ENCODE measurements around the gene ABO. TPM values are rescaled to one million over a fixed set of nuclear protein-coding genes. Genes with fewer than 3 reads are reported as not detected.
A peak's percentile ranks its signal among the peaks of the same experiment; 100 is the strongest.
"Not testable (repeated sequence)": the region's sequence is repeated elsewhere in the genome, so short reads cannot be mapped to it uniquely, and the experiment has no call there.

The ABO gene
- total RNA-seq, 4 donors from 2014 or later, result 1.4 to 18.4 (median 11.5) TPM

- intact Hi-C loops (cut with DNase I; ENCODE audit: low total_unique reads), result no loop called here
- TF ChIP-seq POLR2A (IDR thresholded peaks at IDR 0.05) (no peak), CTCF (IDR thresholded peaks at IDR 0.05) (no peak)
- peak in 1 of 2 donors; percentile 79 for DNase-seq (ENCODE audit: low spot score in 2 of 2)
- no peak overlapping the region for H3K4me3 ChIP-seq (ENCODE audit: low read depth, poor library complexity, severe bottlenecking)
- 73 to 81% methylated on average over 21 to 25 of the region's 25 CpGs for whole genome bisulfite sequencing, 2 donors
Observed at GRCh38 chr9:133226219-133227171, 48.5 kb downstream of the ABO start.

- no peak for TF ChIP-seq CTCF (IDR thresholded peaks at IDR 0.05)
- no peak for TF ChIP-seq POLR2A (IDR thresholded peaks at IDR 0.05)
- DNase-seq (ENCODE audit: low spot score in 2 of 2), result peak in 1 of 2 donors; percentile 78
- WGBS, 2 donors, result 73 to 77% methylated on average over 20 to 33 of the region's 38 CpGs
- intact Hi-C loops (cut with DNase I; ENCODE audit: low total_unique reads), result no loop called here
- H3K4me3 ChIP-seq (ENCODE audit: low read depth, poor library complexity, severe bottlenecking), result no peak overlapping the region
Observed at GRCh38 chr9:133225171-133226011, 49.6 kb downstream of the ABO start.

DNA sequence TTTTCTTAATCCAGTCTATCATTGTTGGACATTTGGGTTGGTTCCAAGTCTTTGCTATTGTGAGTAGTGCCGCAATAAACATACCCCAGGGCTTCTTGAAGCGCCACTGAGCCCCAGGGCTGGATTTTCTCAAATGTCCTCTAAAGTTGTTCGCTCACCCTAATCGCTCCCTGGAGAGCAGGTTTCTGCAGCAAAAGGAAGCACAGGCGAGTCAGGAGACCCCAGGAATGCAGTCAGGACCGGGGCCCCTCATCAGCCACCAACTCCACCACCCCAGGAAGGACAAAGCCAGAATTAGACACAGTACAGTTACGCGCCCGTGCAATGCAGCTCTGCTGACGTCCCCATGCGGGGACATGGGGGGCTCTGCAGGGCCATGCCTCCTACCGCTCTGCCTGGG is 50.2 kb downstream of the ABO start:
- peak in 1 of 2 donors; percentile 36 for DNase-seq (ENCODE audit: low spot score in 2 of 2)
- TF ChIP-seq POLR2A (IDR thresholded peaks at IDR 0.05), result no peak
- TF ChIP-seq CTCF (IDR thresholded peaks at IDR 0.05), result no peak
- intact Hi-C loops (cut with DNase I; ENCODE audit: low total_unique reads), result no loop called here
- WGBS, 2 donors, result 87 to 90% methylated on average over 9 to 12 of the region's 12 CpGs
- H3K4me3 ChIP-seq (ENCODE audit: low read depth, poor library complexity, severe bottlenecking), result no peak overlapping the region

DNA sequence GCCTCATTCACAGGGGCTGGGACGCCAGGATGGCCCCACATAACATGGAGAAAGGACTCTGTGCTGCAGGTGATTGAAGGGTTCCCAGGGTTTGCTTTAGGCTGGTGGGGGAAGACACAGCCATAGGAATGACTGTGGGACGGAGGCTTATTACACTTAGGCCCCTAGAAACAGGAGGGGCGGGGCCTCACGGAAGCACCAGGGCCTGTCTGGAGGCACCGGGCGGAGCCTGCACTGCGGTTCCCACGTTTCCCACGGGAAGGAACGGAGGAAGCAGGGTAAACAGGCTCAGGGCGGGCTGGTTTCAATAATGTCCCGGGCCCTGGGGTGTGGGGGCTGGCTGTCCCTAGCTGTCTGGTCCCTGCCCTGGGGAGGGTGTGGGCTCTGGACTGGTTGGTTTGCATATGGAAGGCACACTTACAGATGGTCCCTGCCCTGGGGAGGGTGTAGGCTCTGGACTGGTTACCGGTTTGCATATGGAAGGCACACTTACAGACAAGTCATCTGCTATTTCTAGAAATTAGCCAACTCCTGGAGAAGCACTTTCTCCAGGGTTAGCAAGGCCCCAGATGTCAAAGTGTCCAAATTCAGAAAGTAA is 51.7 kb downstream of the ABO start:
- WGBS, 2 donors, result 23 to 29% methylated on average over 13 of the region's 13 CpGs
- peak in 1 of 2 donors; percentile 85 for DNase-seq (ENCODE audit: low spot score in 2 of 2)
- intact Hi-C loops (cut with DNase I; ENCODE audit: low total_unique reads); H3K4me3 ChIP-seq (ENCODE audit: low read depth, poor library complexity, severe bottlenecking): not testable (repeated sequence)

DNA sequence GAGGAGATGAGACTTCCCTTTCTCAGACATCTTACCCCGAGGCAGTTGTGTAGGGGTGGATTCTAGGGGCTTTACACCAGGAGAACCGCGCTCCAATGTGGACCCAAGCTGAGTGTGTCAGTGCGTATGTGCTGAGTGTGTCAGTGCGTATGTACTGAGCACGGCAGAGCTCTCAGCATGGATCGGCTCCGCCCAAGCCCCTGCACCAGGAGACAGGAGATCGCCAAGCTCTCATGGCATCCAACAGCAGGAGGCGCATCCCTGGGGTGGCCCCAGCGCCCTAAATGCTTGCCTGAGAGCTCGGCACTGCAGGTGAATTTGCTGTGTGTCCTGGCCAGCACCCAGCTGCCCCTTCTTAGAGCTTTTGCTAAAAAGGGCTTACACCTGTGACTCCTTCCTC is 53.0 kb downstream of the ABO start:
- intact Hi-C loops (cut with DNase I; ENCODE audit: low total_unique reads); H3K4me3 ChIP-seq (ENCODE audit: low read depth, poor library complexity, severe bottlenecking): not testable (repeated sequence)
- WGBS, 2 donors, result 58 to 65% methylated on average over 10 to 11 of the region's 12 CpGs
- DNase-seq (ENCODE audit: low spot score in 2 of 2), result peak in 1 of 2 donors; percentile 65

DNA sequence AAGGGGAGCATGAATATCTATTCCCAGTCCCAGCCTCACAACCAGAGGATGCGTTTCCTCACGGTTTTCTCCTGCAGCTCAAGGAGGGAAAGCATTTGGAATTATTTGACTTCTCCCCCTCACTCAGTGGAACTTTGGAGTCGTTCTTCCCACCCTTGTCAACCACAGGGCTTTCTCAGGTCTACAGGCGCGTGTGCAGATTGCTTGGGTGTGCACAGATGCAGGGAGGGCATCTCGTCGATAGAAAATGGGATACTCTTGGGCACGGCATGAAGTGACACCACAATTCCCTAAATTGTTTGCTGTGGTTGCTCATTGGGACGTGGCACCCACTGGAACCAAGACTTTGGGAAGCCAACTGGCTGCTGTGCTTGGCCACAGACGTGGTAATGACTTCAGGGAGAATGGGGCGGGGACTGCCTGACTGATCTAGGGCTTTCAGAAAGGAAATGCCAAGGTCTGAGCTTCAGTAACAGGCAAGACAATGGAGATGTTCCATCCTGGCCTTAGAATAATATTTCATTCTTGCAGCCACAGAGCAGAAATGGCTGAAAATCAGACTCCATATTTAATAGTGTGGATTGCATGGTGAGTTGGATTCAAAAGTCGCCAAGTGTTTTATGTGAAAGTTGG is 53.7 kb downstream of the ABO start:
- DNase-seq (ENCODE audit: low spot score in 2 of 2), result peak in 1 of 2 donors; percentile 56

GRCh38 chr9:133218049-133218975 is 56.7 kb downstream of the ABO start:
- intact Hi-C loops (cut with DNase I; ENCODE audit: low total_unique reads); H3K4me3 ChIP-seq (ENCODE audit: low read depth, poor library complexity, severe bottlenecking): not testable (repeated sequence)
- WGBS, 2 donors, result 71 to 82% methylated on average over 18 to 19 of the region's 19 CpGs
- peak in 1 of 2 donors; percentile 68 for DNase-seq (ENCODE audit: low spot score in 2 of 2)

More for the DNA sequence above, 53.7 kb downstream of the ABO start:
- H3K4me3 ChIP-seq (ENCODE audit: low read depth, poor library complexity, severe bottlenecking), result no peak overlapping the region
- intact Hi-C loops (cut with DNase I; ENCODE audit: low total_unique reads), result no loop called here
- 62 to 73% methylated on average over 12 of the region's 12 CpGs for WGBS, 2 donors
- TF ChIP-seq CTCF (IDR thresholded peaks at IDR 0.05), result no peak
- no peak for TF ChIP-seq POLR2A (IDR thresholded peaks at IDR 0.05)

DNA sequence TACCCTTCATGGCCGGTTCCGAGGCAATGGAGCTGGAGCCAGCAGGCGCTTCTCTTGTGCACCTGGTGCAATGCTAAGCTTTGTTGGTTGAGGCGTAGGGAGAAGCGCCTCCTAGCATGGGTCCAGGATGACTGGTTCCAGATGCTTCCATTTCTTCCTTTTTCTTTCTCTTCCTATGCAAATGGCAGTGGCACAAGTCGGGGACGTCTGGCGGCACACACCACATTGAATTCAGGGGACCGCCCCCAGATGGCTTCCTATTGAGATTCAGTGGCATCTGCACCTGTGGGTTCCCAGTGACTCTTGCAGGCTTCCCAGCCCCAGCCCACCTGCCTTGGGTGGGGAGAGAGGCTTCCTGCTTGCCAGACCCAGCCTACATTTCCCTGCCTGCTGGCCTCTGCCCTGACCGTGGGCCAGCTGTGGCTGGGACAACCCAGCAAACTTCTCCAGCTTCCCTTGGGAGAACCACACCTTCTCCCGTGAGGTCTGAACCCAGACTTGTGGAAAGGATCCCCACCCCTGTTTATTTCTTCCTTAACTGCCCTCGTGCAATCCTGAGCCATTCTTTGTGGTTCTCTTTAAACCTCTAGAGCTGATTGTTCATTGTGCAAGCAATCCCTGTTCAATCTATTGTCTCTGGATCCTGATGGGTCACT is 57.5 kb downstream of the ABO start:
- DNase-seq (ENCODE audit: low spot score in 2 of 2); H3K4me3 ChIP-seq (ENCODE audit: low read depth, poor library complexity, severe bottlenecking); intact Hi-C loops (cut with DNase I; ENCODE audit: low total_unique reads): not testable (repeated sequence)
- WGBS, 2 donors, result 63 to 65% methylated on average over 12 of the region's 12 CpGs
